Measurements from ENCODE around the gene CARD8.

DNA sequence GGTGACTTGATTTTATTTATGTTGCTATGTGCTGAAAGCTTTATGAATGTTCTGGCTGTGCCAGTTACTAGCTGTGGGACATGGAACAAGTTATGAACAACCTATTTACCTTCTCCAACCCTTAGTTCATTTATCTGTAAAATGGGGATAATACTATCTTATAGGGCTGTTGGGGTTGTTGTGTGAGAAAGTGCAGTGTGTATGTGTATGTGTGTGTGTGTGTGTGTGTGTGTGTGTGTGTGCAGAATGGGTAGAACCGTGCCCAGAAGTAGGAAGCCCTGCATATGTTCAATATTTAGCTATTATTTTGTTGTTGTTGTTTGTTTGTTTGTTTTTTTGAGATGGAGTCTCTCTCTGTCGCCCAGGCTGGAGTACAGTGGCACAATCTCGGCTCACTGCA is 64.8 kb downstream of the CARD8 start:
- TF ChIP-seq, protein P1, sequence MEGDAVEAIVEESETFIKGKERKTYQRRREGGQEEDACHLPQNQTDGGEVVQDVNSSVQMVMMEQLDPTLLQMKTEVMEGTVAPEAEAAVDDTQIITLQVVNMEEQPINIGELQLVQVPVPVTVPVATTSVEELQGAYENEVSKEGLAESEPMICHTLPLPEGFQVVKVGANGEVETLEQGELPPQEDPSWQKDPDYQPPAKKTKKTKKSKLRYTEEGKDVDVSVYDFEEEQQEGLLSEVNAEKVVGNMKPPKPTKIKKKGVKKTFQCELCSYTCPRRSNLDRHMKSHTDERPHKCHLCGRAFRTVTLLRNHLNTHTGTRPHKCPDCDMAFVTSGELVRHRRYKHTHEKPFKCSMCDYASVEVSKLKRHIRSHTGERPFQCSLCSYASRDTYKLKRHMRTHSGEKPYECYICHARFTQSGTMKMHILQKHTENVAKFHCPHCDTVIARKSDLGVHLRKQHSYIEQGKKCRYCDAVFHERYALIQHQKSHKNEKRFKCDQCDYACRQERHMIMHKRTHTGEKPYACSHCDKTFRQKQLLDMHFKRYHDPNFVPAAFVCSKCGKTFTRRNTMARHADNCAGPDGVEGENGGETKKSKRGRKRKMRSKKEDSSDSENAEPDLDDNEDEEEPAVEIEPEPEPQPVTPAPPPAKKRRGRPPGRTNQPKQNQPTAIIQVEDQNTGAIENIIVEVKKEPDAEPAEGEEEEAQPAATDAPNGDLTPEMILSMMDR (IDR thresholded peaks at IDR 0.05), result no peak
- TF ChIP-seq ESRRA (CRISPR knock-in tag; IDR thresholded peaks at IDR 0.05; ENCODE audit: borderline replicate concordance), result no peak
- no peak for TF ChIP-seq FOXP1 (CRISPR knock-in tag; IDR thresholded peaks at IDR 0.05; ENCODE audit: borderline replicate concordance)
- TF ChIP-seq SP1 (CRISPR knock-in tag; conservative IDR thresholded peaks at IDR 0.05), result no peak
- no peak for TF ChIP-seq ZNF232 (CRISPR knock-in tag; IDR thresholded peaks at IDR 0.05)
- no peak for TF ChIP-seq CBFB (CRISPR knock-in tag; IDR thresholded peaks at IDR 0.05; ENCODE audit: low read depth)
- TF ChIP-seq KAT7 (CRISPR knock-in tag; IDR thresholded peaks at IDR 0.05; ENCODE audit: borderline replicate concordance), result no peak
- no peak for TF ChIP-seq ZBTB21 (CRISPR knock-in tag; IDR thresholded peaks at IDR 0.05; ENCODE audit: borderline replicate concordance)
- TF ChIP-seq, protein P2, sequence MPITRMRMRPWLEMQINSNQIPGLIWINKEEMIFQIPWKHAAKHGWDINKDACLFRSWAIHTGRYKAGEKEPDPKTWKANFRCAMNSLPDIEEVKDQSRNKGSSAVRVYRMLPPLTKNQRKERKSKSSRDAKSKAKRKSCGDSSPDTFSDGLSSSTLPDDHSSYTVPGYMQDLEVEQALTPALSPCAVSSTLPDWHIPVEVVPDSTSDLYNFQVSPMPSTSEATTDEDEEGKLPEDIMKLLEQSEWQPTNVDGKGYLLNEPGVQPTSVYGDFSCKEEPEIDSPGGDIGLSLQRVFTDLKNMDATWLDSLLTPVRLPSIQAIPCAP (CRISPR knock-in tag; IDR thresholded peaks at IDR 0.05), result no peak
- no peak for TF ChIP-seq FOXK1 (CRISPR knock-in tag; IDR thresholded peaks at IDR 0.05)
- TF ChIP-seq TCF7 (CRISPR knock-in tag; IDR thresholded peaks at IDR 0.05; ENCODE audit: low read depth), result no peak
- no peak for TF ChIP-seq NFE2L1 (CRISPR knock-in tag; IDR thresholded peaks at IDR 0.05)
